ENCODE results near the gene MRGPRG.

GRCh38 chr11:3219281-3219892, 774 bp upstream of the MRGPRG start:
- TF ChIP-seq SUZ12 (IDR thresholded peaks at IDR 0.05; ENCODE audit: extremely low read depth, insufficient read depth, insufficient read length) (no peak), ZNF274 (IDR thresholded peaks at IDR 0.05; ENCODE audit: low read depth, low read length) (no peak)

All from NT2/D1 (cell line).